Panc1 (cell line): ENCODE measurements around the gene SLC17A7. TPM values are rescaled to one million over a fixed set of nuclear protein-coding genes. Genes with fewer than 3 reads are reported as not detected.

Source experiments
- ATAC-seq: fragments of 200-7000 bp; cut with Tn5 transposase; 2 replicates; pipeline ENCODE4 v1.9.1; 2020; ENCODE audit warnings: mild to moderate bottlenecking, moderate library complexity
- BruUV-seq: library from RNA; stranded (reverse); fragments of 400-500 nt; replicated peaks from 2 replicates; lab custom pipeline; 2021; lab: Mats Ljungman, UMichigan
- CTCF ChIA-PET: fragments of 300-600 bp; sonication (Branson Sonifier 250); formaldehyde crosslinking; loops from one replicate; lab custom pipeline; 2022; ENCODE audit warnings: antibody characterized with exemption; lab: Charles Lee
- POLR2A ChIA-PET: fragments of 300-600 bp; sonication (Branson Sonifier 250); formaldehyde crosslinking; loops from one replicate; lab custom pipeline; 2022; ENCODE audit warnings: antibody characterized with exemption; lab: Charles Lee
- DNase-seq: peaks from one replicate; pipeline ENCODE4 v3.0.0-alpha.2; 2010; ENCODE audit warnings: low read depth, low spot score
- H3K27ac ChIP-seq: 2 replicates; pipeline ENCODE4 v1.5.1; 2011; ENCODE audit warnings: mild to moderate bottlenecking, low read length, inconsistent platforms
- H3K27me3 ChIP-seq: fragments of 200-500 bp; sonication (Bioruptor generic); 2 replicates; pipeline ENCODE4 v1.6.0; 2014; ENCODE audit warnings: low read length, inconsistent platforms; ENCODE audit not compliant: control insufficient read depth, insufficient read depth
- H3K36me3 ChIP-seq: fragments of 200-500 bp; sonication (Bioruptor generic); 2 replicates; pipeline ENCODE4 v1.5.1; 2014; ENCODE audit warnings: inconsistent platforms, mild to moderate bottlenecking, low read length, moderate library complexity; ENCODE audit not compliant: control insufficient read depth, insufficient read depth
- H3K4me1 ChIP-seq: 2 replicates; pipeline ENCODE4 v1.5.1; 2011; ENCODE audit warnings: inconsistent platforms, mild to moderate bottlenecking, low read length, moderate library complexity; ENCODE audit not compliant: control insufficient read depth, insufficient read depth
- H3K4me3 ChIP-seq, 2 experiments: 2 replicates each; pipeline ENCODE4 v1.5.1; 2011 to 2012; ENCODE audit warnings: low read depth in 2 of 2, low read length in 2 of 2, mild to moderate bottlenecking in 2 of 2, inconsistent platforms in 1 of 2, moderate library complexity in 1 of 2
- H3K9me3 ChIP-seq: fragments of 200-500 bp; sonication (Bioruptor generic); 2 replicates; pipeline ENCODE4 v1.5.1; 2014; ENCODE audit warnings: low read depth, mild to moderate bottlenecking, inconsistent platforms, low read length, moderate library complexity; ENCODE audit not compliant: control insufficient read depth, insufficient read depth
- POLR2AphosphoS5 ChIP-seq: IDR thresholded peaks from 2 replicates; pipeline ENCODE4 v1.6.1; 2012; ENCODE audit warnings: mild to moderate bottlenecking, low read depth, low read length, moderate library complexity
- SIN3A ChIP-seq: IDR thresholded peaks from 2 replicates; pipeline ENCODE4 v1.6.1; 2012; ENCODE audit warnings: low read depth, mild to moderate bottlenecking, low read length, moderate library complexity, borderline replicate concordance; ENCODE audit not compliant: insufficient read depth
- TCF7L2 ChIP-seq: IDR thresholded peaks from 2 replicates; pipeline ENCODE4 v1.6.1; 2011; ENCODE audit warnings: mild to moderate bottlenecking, low read depth, low read length, inconsistent platforms
- in situ Hi-C: cut with HindIII; loops from 2 replicates; pipeline ENCODE4 v1.10.0; 2016; ENCODE audit warnings: low sequenced_read_pairs, low pct_unique_long_range_greater_than_20kb
- intact Hi-C: fragments of 100-400 bp; cut with micrococcal nuclease; formaldehyde crosslinking; loops from one replicate; pipeline ENCODE4 v1.10.0; 2022; ENCODE audit not compliant: unreplicated experiment
- total RNA-seq: library from RNA; stranded (reverse); gene quantifications from one replicate; pipeline ENCODE4 v1.2.1, GENCODE V29; 2021; ENCODE audit not compliant: unreplicated experiment
- TF ChIP-seq, protein P1 (sequence below): fragments of 450-650 bp; IDR thresholded peaks from 2 replicates; pipeline ENCODE4 v1.5.1; 2017; ENCODE audit warnings: mild to moderate bottlenecking
- TF ChIP-seq, protein P2 (sequence below), 2 experiments: IDR thresholded peaks; 2 replicates each; pipeline ENCODE4 v1.6.1; 2011 to 2012; ENCODE audit warnings: low read depth in 2 of 2, control low read depth in 1 of 2, low read length in 1 of 2, mild to moderate bottlenecking in 1 of 2, moderate library complexity in 1 of 2; ENCODE audit not compliant: insufficient read depth in 1 of 2

The SLC17A7 gene
- total RNA-seq, 1 experiment from 2014 or later = 1.2 TPM

DNA sequence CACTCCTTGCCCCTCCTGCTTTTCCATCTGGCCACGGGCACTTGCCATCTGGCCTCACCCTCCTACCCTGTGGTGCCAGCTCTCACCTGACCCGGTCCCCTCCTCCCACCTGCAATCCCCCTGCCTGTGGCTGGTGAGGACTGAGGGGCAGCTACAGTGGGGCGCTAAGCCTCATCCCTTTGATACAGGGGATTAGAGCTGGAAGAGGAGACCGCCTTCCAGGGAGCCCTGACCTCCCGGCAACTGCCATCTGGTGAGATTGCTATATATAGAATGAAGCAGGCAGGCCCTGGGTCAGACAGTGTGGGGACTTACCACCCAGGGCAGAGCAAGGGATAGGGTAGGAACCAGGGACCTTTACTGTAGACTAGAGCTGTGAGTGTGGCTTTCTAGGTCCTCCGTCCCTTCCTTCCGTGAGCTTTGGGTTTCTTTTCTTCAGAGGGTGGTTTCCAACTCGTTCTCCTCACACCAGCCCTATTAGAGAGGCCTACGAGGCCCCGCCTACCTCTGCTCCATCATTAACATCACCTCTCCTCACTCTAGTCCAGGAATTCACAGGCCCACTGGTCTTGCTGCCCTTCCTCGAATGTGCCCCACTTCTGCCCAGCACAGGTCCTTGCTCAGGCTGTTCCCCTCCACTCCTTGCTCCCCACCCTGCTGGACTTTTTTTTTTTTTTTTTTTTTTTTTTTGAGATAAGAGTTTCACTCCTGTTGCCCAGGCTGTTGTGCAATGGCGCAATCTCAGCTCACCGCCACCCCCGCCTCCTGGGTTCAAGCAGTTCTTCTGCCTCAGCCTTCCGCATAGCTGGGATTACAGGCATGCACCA lies 45.5 kb downstream of the SLC17A7 start:
- TF ChIP-seq TCF7L2 (no peak), POLR2AphosphoS5 (no peak), SIN3A (no peak)
- TF ChIP-seq, protein P1, sequence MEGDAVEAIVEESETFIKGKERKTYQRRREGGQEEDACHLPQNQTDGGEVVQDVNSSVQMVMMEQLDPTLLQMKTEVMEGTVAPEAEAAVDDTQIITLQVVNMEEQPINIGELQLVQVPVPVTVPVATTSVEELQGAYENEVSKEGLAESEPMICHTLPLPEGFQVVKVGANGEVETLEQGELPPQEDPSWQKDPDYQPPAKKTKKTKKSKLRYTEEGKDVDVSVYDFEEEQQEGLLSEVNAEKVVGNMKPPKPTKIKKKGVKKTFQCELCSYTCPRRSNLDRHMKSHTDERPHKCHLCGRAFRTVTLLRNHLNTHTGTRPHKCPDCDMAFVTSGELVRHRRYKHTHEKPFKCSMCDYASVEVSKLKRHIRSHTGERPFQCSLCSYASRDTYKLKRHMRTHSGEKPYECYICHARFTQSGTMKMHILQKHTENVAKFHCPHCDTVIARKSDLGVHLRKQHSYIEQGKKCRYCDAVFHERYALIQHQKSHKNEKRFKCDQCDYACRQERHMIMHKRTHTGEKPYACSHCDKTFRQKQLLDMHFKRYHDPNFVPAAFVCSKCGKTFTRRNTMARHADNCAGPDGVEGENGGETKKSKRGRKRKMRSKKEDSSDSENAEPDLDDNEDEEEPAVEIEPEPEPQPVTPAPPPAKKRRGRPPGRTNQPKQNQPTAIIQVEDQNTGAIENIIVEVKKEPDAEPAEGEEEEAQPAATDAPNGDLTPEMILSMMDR = no peak
- TF ChIP-seq, protein P2, sequence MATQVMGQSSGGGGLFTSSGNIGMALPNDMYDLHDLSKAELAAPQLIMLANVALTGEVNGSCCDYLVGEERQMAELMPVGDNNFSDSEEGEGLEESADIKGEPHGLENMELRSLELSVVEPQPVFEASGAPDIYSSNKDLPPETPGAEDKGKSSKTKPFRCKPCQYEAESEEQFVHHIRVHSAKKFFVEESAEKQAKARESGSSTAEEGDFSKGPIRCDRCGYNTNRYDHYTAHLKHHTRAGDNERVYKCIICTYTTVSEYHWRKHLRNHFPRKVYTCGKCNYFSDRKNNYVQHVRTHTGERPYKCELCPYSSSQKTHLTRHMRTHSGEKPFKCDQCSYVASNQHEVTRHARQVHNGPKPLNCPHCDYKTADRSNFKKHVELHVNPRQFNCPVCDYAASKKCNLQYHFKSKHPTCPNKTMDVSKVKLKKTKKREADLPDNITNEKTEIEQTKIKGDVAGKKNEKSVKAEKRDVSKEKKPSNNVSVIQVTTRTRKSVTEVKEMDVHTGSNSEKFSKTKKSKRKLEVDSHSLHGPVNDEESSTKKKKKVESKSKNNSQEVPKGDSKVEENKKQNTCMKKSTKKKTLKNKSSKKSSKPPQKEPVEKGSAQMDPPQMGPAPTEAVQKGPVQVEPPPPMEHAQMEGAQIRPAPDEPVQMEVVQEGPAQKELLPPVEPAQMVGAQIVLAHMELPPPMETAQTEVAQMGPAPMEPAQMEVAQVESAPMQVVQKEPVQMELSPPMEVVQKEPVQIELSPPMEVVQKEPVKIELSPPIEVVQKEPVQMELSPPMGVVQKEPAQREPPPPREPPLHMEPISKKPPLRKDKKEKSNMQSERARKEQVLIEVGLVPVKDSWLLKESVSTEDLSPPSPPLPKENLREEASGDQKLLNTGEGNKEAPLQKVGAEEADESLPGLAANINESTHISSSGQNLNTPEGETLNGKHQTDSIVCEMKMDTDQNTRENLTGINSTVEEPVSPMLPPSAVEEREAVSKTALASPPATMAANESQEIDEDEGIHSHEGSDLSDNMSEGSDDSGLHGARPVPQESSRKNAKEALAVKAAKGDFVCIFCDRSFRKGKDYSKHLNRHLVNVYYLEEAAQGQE (IDR thresholded peaks at IDR 0.05; ENCODE audit: insufficient read depth in 1 of 2, low read depth in 2 of 2, low read length in 1 of 2) = no peak
- intact Hi-C loops (no loop called here), in situ Hi-C loops (no loop called here)
- CTCF ChIA-PET = interaction anchor here (0.7 kb wide), 1 partner anchor 38 kb away, joined by 8 read pairs; no protein-coding TSS in a partner anchor
- ATAC-seq = no peak
- H3K27me3 ChIP-seq = no peaks in the 10 kb centered on the region
- DNase-seq = no peak
- no TSS peak for BruUV-seq
- H3K27ac ChIP-seq = no peak overlapping the region
- POLR2A ChIA-PET = no interaction called here
- H3K4me3 ChIP-seq = no peak overlapping the region
- no peaks in the 10 kb centered on the region for H3K36me3 ChIP-seq
- H3K4me1 ChIP-seq = no peaks in the 10 kb centered on the region
- no peaks in the 10 kb centered on the region for H3K9me3 ChIP-seq

DNA sequence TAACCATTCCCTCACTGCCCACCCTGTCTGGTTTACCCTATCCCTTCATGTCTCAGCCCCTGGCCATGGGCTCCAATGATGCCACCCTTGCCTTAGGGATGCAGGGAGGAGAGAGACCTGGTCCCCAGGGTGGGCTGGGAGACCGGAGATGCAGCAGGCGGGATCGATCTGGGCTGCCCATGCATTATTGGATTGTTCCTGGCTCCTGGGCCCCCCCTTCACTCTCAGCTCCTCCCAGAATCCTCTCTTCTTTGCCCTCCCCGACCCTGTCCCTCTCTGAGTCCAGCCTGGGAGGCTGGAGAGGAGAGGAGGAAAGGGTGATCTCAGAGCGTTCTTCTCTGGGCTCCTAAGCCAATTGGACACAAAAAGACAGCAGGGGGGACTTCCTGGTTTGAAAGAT lies 47.4 kb downstream of the SLC17A7 start:
- BruUV-seq = no TSS peak
- Histone ChIP-seq H3K4me1 (no peaks in the 10 kb centered on the region), H3K4me3 (no peak overlapping the region), H3K36me3 (no peaks in the 10 kb centered on the region), H3K9me3 (no peaks in the 10 kb centered on the region), H3K27ac (no peak overlapping the region), H3K27me3 (no peaks in the 10 kb centered on the region)
- intact Hi-C loops (loop anchor here (5.0 kb wide), 1 partner anchor 48 kb away; the partner anchor contains the start of gene SLC17A7), in situ Hi-C loops (no loop called here)
- ATAC-seq = no peak
- ChIA-PET POLR2A (no interaction called here), CTCF (no interaction called here)
- TF ChIP-seq POLR2AphosphoS5 (no peak), TCF7L2 (no peak), SIN3A (no peak)
- TF ChIP-seq, protein P2 (IDR thresholded peaks at IDR 0.05; ENCODE audit: insufficient read depth in 1 of 2, low read depth in 2 of 2, low read length in 1 of 2) = no peak
- TF ChIP-seq, protein P1 = no peak
- no peak for DNase-seq
